Urothelium cell line (cell line): ENCODE measurements around the gene SLC25A15.
A peak's percentile ranks its signal among the peaks of the same experiment; 100 is the strongest.

ENCODE experiments used
- DNase-seq: peaks from one replicate; pipeline ENCODE4 v3.0.0; 2011; ENCODE audit warnings: low spot score, mixed read lengths
- FAIRE-seq: peaks from 2 replicates; lab custom pipeline; 2011; peaks lifted over from hg19 to GRCh38; lab: Jason Lieb, UNC

The SLC25A15 gene

GRCh38 chr13:40789275-40790153, at the start of gene SLC25A15:
Gene SLC25A15 (plus strand): TSS chr13:40789611. CDS start chr13:40793227, 3,616 bp downstream.
- DNase-seq = peak; percentile 85
- no peak for FAIRE-seq

GRCh38 chr13:40749327-40749726, 40.1 kb upstream of the SLC25A15 start:
- no peak for DNase-seq
- no peak for FAIRE-seq

GRCh38 chr13:40755082-40755700, 34.2 kb upstream of the SLC25A15 start:
- no peak for DNase-seq
- no peak for FAIRE-seq

- DNase-seq (no peak), FAIRE-seq (no peak)
Observed at GRCh38 chr13:40756042-40756441, 33.4 kb upstream of the SLC25A15 start.

GRCh38 chr13:40758811-40759210, 30.6 kb upstream of the SLC25A15 start:
- FAIRE-seq = no peak
- no peak for DNase-seq

GRCh38 chr13:40762849-40763248, 26.6 kb upstream of the SLC25A15 start:
- FAIRE-seq (no peak), DNase-seq (no peak)

- FAIRE-seq = no peak
- no peak for DNase-seq
Observed at GRCh38 chr13:40764587-40765403, 24.6 kb upstream of the SLC25A15 start.

- FAIRE-seq (no peak), DNase-seq (no peak)
Observed at GRCh38 chr13:40765602-40766001, 23.8 kb upstream of the SLC25A15 start.

- DNase-seq (no peak), FAIRE-seq (no peak)
Observed at GRCh38 chr13:40769970-40770369, 19.4 kb upstream of the SLC25A15 start.

- FAIRE-seq = no peak
- DNase-seq = no peak
Observed at GRCh38 chr13:40770609-40770933, 18.8 kb upstream of the SLC25A15 start.

- DNase-seq (peak; percentile 88), FAIRE-seq (no peak)
Observed at GRCh38 chr13:40770934-40771618, 18.3 kb upstream of the SLC25A15 start, which contains the start of gene MRPS31. Gene MRPS31 (minus strand): TSS chr13:40771190. CDS start chr13:40771136, 54 bp downstream.

- DNase-seq (no peak), FAIRE-seq (no peak)
Observed at GRCh38 chr13:40772765-40773473, 16.5 kb upstream of the SLC25A15 start.

- DNase-seq (no peak), FAIRE-seq (no peak)
Observed at GRCh38 chr13:40774672-40775071, 14.7 kb upstream of the SLC25A15 start.

GRCh38 chr13:40776232-40776631, 13.2 kb upstream of the SLC25A15 start:
- FAIRE-seq = no peak

GRCh38 chr13:40776681-40777165, 12.7 kb upstream of the SLC25A15 start:
- DNase-seq (peak; percentile 10), FAIRE-seq (no peak)

More at GRCh38 chr13:40776232-40776631, 13.2 kb upstream of the SLC25A15 start:
- DNase-seq = no peak

- FAIRE-seq = no peak
- DNase-seq = peak; percentile 18
Observed at GRCh38 chr13:40777166-40777808, 12.1 kb upstream of the SLC25A15 start.

- DNase-seq = no peak
- FAIRE-seq = no peak
Observed at GRCh38 chr13:40777809-40778175, 11.6 kb upstream of the SLC25A15 start.

GRCh38 chr13:40779049-40779448, 10.4 kb upstream of the SLC25A15 start:
- DNase-seq = no peak
- no peak for FAIRE-seq

GRCh38 chr13:40779796-40780285, 9.6 kb upstream of the SLC25A15 start:
- no peak for DNase-seq
- FAIRE-seq = no peak
